Motor neuron (in vitro differentiated cells): ENCODE data around the gene ANKRD23. TPM values are rescaled to one million over a fixed set of nuclear protein-coding genes. Genes with fewer than 3 reads are reported as not detected.
"Not testable (repeated sequence)": the region's sequence is repeated elsewhere in the genome, so short reads cannot be mapped to it uniquely, and the experiment has no call there.

Source experiments
- ATAC-seq, 8 experiments: fragments of 200-7000 bp; cut with Tn5 transposase; replicated peaks in 6 of 8; 2 replicates each; pipeline ENCODE4 v1.8.0; 2021; ENCODE audit warnings: mild to moderate bottlenecking in 8 of 8, moderate library complexity in 8 of 8
- H3K27ac ChIP-seq, 2 donors: fragments of 250-450 bp; sonication (Bioruptor Pico); 2 replicates each; pipeline ENCODE4 v1.9.0; 2021; ENCODE audit warnings: antibody characterized with exemption in 2 of 2, mild to moderate bottlenecking in 2 of 2, moderate library complexity in 1 of 2
- H3K4me1 ChIP-seq, 2 donors: fragments of 250-450 bp; sonication (Bioruptor Pico); replicated peaks in 1 of 2; 2 replicates each; pipeline ENCODE4 v1.6.1; 2021; ENCODE audit warnings: antibody characterized with exemption in 2 of 2, mild to moderate bottlenecking in 2 of 2, moderate library complexity in 1 of 2
- H3K4me3 ChIP-seq, 5 donors: fragments of 250-450 bp; sonication (Bioruptor Pico); 2 replicates each; pipeline ENCODE4 v1.9.0; 2021; ENCODE audit warnings: antibody characterized with exemption in 5 of 5, mild to moderate bottlenecking in 5 of 5, moderate library complexity in 4 of 5
- WGBS, 10 experiments: fragments of 450-650 bp; shearing (Covaris generic); methylation state at CpG; one replicate each; pipeline ENCODE4 v1.0.0; 2022; 5-methylcytosine and 5-hydroxymethylcytosine counted together
- in situ Hi-C, 9 experiments: fragments of 400-800 bp; cut with MboI; loops; one replicate each; pipeline ENCODE4 v1.15.0; 2021; ENCODE audit warnings: low sequenced_read_pairs in 9 of 9, low pct_unique_long_range_greater_than_20kb in 2 of 9; ENCODE audit not compliant: unreplicated experiment in 9 of 9
- total RNA-seq, 8 experiments: library from RNA; unstranded; fragments of 300-600 nt; gene quantifications; 2 replicates each; pipeline versions ENCODE4 v1.2.3 to v1.2.4, GENCODE V29; 2022

The ANKRD23 gene
- total RNA-seq, 8 experiments from 2014 or later, result 1.9 to 5.6 (median 3.7) TPM

DNA sequence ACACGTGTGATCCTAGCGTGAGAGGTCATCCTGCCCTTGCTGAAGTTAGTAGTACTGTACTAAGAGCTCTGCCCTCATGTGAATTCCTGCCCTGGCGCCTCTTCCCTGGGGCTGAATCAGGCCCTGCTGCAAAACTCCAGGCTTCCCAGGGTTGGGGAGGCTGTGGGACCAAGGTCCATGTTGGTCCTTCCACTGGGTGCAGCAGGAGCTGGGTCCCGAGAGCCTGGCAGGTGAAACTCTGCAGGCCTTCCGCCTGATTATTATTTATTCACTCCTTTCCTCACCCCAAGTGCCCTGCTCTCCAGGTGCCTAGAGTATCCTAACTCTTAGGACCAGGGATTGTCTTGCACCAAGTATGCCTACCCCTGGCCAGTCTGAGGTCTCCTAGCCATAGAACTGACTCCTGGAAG, 33.0 kb downstream of the ANKRD23 start:
- in situ Hi-C loops, result no loop called here
- Histone ChIP-seq H3K4me1 (no peaks in the 10 kb centered on the region), H3K27ac (no peak overlapping the region), H3K4me3 (no peak overlapping the region)
- ATAC-seq, result no peak
- 60 to 100% (median 94%) methylated on average over 1 to 4 of the region's 5 CpGs; no CpG with 5 or more reads in 5 of the 10 experiments for WGBS, 10 experiments

DNA sequence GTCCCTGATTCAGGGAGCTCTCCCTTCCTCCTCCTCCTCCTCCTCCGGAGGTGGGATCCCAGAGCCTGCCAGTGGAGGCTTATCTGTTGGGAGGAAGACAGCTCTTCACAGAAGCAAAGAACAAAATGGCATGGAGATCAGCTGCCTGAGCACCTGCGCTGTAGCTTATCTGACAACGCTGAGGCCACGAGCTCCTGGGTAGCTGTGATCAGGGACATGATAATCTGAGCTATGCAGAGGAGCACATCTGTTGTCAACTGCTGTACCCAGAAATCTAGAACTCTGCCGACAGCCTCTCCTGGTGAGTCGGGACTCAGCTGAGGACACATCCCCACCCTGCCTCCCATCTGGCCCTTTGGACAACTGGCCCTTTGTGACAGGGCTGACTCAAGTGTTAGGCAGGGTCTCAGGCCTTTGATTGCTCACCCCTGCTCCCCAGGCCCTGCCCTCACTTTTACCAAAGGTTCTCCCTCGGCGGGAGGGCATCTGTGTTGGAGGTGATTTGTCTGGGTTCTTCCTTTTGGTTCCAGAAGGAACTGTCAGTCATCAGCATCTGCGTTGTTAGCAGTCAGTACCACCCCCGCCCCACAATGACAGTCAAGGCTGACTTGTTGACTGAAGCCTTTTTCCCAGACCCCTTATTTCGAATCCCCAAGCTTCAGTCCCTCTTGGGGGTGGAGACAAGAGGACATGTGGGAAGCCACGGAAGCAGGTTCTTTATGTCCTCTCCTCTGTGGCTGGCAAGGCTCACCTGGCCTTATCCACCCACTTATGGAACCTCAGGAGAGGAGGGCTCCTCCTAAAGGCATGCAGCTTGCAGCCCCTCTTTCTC, 33.7 kb downstream of the ANKRD23 start:
- Histone ChIP-seq H3K4me3 (no peak overlapping the region), H3K27ac (no peak overlapping the region), H3K4me1 (no peaks in the 10 kb centered on the region)
- whole genome bisulfite sequencing, 10 experiments, result 20 to 100% (median 81%) methylated on average over 1 to 6 of the region's 12 CpGs; no CpG with 5 or more reads in 4 of the 10 experiments
- in situ Hi-C loops, result no loop called here
- no peak for ATAC-seq

DNA sequence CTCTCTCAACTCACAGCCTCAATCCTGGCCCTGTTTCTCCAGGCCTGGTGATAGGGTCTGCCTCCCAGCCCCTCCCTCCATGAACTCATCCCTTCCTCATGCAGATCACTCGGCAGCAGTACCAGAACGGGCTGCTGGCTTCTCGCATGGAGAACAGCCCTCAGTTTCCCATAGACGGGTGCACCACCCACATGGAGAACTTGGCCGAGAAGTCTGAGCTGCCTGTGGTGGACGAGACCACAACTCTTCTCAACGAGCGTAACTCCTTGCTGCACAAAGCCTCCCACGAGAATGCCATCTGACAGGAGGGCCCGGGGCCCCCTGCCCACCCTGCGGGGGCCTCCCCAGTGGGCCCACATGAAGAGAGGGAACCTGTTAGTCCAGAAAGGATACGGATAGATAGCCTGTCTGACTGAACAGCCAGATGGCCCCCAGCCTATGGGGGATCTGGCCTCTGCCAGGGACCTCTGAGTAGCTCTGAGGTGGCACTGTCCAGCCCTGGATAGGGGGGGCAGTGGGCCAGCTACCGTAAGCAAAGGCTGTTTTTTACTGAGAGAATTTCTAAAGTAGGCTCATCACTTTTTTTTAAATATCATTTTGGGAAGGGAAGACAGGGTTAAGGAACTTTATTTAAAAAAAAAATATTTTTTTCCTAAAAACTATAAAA, 34.5 kb downstream of the ANKRD23 start:
- Histone ChIP-seq H3K4me1 (no peaks in the 10 kb centered on the region), H3K27ac (no peak overlapping the region), H3K4me3 (no peak overlapping the region)
- in situ Hi-C loops, result no loop called here
- WGBS, 10 experiments, result 80 to 96% (median 80%) methylated on average over 1 to 7 of the region's 13 CpGs; no CpG with 5 or more reads in 5 of the 10 experiments
- ATAC-seq, result no peak

DNA sequence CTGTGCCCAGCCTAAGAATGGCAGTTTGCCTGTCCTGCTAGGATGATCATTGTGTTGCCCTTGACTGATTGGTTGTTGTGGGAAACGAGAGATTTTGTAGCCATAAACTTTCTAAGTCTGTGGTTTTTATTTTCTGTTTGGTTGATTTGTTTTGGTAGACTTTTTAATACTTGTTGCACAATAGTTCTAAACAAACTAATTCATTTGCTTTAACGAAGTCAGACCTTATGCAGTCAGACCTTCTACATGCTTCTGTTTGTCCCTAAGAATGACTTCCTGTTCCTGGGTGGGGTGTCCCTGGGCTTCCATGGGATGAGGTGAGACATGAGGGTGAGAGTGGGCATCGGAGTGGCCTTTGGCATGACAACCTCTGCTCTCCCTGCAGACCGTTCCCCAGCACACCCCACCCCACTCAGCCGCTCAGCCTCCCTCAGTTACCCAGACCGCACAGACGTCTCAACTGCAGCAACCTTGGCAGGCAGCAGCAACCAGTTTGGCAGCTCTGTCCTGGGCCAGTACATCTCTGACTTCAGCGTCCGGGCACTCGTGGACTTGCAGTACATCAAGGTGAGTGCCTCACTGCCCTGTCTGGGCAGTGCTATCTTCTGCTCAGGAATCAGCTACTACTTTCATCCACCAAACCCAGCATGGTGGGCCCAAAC, 35.5 kb downstream of the ANKRD23 start:
- Histone ChIP-seq H3K27ac (no peak overlapping the region), H3K4me1 (no peaks in the 10 kb centered on the region), H3K4me3 (no peak overlapping the region)
- no peak for ATAC-seq
- in situ Hi-C loops, result no loop called here
- WGBS, 10 experiments, result 31 to 100% (median 86%) methylated on average over 1 to 4 of the region's 10 CpGs; no CpG with 5 or more reads in 4 of the 10 experiments

DNA sequence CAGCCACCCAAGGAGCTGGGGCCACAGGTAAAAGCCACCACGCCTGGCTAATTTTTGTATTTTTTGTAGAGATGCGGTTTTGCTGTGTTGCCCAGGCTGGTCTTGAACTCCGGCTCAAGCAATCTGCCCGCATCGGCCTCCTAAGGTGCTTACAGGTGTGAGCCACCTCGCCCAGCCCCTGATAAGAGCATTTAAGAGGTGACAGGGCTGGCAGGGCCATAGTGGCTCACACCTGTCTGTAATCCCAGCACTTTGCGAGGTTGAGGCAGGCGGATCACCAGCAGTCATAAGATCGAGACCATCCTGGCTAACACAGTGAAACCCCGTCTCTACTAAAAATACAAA, 36.7 kb downstream of the ANKRD23 start:
- no peaks in the 10 kb centered on the region for H3K4me1 ChIP-seq
- H3K27ac ChIP-seq, result no peak overlapping the region
- WGBS, 10 experiments, result 80 to 100% (median 97%) methylated on average over 1 to 9 of the region's 10 CpGs; no CpG with 5 or more reads in 3 of the 10 experiments
- no peak overlapping the region for H3K4me3 ChIP-seq
- no peak for ATAC-seq
- in situ Hi-C loops, result no loop called here

DNA sequence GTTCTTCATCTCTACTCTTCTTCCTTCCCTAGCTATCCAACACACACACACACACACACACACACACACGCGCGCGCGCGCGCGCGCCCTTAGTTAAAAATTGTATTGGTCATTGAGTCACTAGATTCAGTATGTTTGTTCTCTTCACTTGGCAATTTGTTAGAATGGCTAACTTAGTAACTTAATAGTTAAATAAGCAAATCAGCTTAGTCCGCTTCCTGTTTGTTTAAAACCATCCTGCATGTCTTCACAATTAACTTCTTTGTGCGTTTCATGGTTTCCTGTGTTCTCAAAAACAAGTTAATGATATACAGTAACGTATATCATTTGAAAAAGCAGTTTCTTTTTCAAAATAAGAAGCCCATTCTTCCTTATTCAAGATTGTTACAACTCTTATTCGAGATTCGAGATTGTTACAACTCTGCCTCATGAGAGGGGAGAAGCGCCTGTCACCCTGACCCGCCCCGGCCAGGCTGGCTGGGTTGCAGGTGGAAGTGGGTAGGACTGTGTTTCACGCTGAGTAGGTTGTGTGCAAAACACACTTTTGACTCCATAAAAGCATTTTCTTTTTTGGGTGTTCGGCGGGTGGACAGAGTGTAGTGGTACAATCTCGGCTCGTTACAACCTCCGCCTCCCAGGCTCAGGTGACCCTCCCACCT, 37.2 kb downstream of the ANKRD23 start:
- no peak for ATAC-seq
- no peak overlapping the region for H3K27ac ChIP-seq
- 78 to 96% (median 94%) methylated on average over 8 to 21 of the region's 23 CpGs for WGBS, 10 experiments
- in situ Hi-C loops, result no loop called here
- no peaks in the 10 kb centered on the region for H3K4me1 ChIP-seq
- no peak overlapping the region for H3K4me3 ChIP-seq

DNA sequence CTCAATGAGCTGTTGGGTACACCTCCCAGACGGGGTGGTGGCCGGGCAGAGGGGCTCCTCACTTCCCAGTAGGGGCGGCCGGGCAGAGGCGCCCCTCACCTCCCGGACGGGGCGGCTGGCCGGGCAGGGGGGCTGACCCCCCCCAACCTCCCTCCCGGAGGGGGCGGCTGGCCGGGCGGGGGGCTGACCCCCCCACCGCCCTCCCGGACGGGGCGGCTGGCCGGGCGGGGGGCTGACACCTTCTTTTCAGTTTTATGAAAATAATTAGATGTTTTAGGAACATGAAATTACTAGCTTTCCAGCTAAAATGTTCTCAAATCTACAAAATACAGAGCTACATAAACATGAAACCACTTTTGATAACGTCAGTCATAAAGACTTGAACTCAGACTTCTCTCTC, 37.9 kb downstream of the ANKRD23 start:
- H3K4me3 ChIP-seq, ATAC-seq, H3K4me1 ChIP-seq, in situ Hi-C loops, H3K27ac ChIP-seq: not testable (repeated sequence)
- WGBS, 10 experiments, result 80 to 100% (median 100%) methylated on average over 1 of the region's 20 CpGs; no CpG with 5 or more reads in 2 of the 10 experiments

DNA sequence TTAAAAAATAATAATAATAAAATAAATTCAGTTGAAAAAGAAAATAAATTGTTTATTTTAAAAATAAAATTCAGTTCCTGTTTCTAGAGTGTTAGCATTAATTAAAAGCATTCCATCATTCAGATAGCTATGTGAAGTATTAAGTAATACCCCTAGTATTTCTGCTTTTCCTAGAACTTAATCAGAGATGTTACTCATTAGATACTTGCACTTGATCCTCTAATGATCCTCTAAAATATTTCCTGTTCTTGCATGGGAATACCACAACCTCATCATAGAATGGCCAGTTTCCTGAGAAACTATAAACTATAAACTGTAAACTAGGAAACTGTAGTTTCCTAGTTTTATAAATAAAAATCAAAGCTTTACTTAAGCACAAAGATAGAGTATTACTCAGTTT, 38.8 kb downstream of the ANKRD23 start:
- no peaks in the 10 kb centered on the region for H3K4me1 ChIP-seq
- ATAC-seq, result no peak
- in situ Hi-C loops, result no loop called here
- H3K27ac ChIP-seq, result no peak overlapping the region
- H3K4me3 ChIP-seq, result no peak overlapping the region

DNA sequence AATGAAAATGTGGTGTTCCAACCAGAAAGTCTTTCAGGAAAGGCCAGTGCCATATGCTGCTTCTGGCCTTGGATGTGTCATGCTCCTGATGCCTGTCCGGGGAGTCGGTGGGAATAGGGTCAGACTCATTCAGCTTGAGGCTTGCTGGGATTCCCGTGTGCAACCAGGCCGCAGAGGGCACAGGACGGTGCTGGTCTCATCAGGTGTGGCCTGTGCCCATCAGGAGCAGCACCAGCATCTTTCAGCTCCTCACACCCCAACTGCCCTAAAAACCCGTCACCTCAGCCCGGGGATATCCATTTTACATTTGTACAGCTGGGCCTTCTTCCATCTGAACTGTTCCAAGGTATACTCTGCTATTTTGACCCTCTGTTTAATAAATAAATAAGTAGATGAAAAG, 41.1 kb downstream of the ANKRD23 start:
- no peak overlapping the region for H3K4me3 ChIP-seq
- 89 to 100% (median 94%) methylated on average over 3 to 6 of the region's 7 CpGs; no CpG with 5 or more reads in 6 of the 10 experiments for WGBS, 10 experiments
- H3K4me1 ChIP-seq, result no peaks in the 10 kb centered on the region
- no peak for ATAC-seq
- H3K27ac ChIP-seq, result no peak overlapping the region
- in situ Hi-C loops, result no loop called here

DNA sequence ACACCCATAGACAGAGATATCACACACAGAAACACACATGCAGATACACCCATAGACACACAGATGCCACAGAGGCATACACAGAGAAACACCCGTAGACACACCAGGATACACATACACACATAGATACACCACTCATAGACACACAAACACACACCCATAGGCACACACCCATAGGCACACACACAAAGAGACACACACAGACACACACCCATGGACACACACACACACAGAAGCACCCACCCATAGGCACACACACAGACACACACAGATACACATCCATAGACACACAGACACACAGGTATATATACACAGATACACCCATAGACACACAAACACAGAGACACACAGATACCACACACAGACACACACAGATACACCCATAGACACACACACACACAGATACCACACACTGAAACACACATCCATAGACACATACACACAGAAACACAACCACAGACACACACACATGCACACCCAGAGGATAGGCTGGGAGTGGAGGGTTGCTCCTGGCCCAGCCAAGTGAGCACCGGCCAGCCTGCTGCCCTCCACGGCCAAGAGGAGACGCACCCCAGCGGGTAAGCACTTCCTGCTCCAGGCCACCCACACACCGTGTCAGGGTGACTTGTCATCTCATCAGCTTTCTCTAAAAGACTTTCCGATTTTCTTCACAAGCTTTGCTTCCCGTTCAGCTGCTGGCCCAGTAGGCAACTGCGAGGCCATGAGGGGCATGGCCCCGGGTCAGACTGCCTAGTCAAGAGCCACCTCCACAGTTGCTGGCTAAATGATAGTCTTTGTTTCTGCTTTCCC, 41.8 kb downstream of the ANKRD23 start:
- Histone ChIP-seq H3K4me1 (no peaks in the 10 kb centered on the region), H3K27ac (no peak overlapping the region), H3K4me3 (no peak overlapping the region)
- WGBS, 10 experiments, result 80 to 100% (median 96%) methylated on average over 1 to 5 of the region's 10 CpGs; no CpG with 5 or more reads in 3 of the 10 experiments
- no peak for ATAC-seq
- in situ Hi-C loops, result no loop called here

DNA sequence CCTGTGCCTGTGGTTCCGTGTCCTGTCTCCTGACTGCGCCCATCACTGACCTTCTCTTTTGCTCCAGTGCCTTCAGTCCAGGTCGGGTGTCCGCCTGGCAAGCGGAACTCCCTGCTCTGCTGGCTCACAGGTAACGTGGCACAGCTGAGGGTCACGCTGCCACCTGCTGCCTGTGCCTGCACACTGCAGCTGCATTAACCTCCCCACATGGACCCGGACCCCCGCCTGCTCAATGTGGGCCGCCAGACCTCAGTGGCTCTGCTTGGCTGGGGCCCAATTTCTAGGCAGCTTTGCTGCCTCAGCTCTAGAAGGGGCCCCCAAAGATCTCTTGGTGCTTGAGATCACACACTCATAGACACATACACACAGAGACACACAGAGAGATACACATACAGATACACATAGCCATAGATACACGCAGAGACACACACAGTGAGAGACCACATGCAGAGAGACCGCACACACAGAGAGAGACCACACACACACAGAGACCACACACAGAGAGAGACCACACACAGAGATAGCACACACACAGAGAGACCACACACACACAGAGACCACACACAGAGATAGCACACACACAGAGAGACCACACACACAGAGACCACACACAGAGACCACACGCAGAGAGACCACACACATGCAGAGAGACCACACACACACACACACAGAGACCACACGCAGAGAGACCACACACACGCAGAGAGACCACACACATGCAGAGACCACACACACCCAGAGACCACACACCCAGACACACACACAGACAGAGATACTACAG, 42.6 kb downstream of the ANKRD23 start:
- peak; percentile 74 to 98 (median 88) for ATAC-seq
- no peak overlapping the region for H3K4me3 ChIP-seq
- 40 to 90% (median 53%) methylated on average over 1 to 6 of the region's 15 CpGs; no CpG with 5 or more reads in 4 of the 10 experiments for WGBS, 10 experiments
- no peaks in the 10 kb centered on the region for H3K4me1 ChIP-seq
- in situ Hi-C loops, result no loop called here
- H3K27ac ChIP-seq, result no peak overlapping the region
